Measurements from ENCODE around the gene TLE2.

DNA sequence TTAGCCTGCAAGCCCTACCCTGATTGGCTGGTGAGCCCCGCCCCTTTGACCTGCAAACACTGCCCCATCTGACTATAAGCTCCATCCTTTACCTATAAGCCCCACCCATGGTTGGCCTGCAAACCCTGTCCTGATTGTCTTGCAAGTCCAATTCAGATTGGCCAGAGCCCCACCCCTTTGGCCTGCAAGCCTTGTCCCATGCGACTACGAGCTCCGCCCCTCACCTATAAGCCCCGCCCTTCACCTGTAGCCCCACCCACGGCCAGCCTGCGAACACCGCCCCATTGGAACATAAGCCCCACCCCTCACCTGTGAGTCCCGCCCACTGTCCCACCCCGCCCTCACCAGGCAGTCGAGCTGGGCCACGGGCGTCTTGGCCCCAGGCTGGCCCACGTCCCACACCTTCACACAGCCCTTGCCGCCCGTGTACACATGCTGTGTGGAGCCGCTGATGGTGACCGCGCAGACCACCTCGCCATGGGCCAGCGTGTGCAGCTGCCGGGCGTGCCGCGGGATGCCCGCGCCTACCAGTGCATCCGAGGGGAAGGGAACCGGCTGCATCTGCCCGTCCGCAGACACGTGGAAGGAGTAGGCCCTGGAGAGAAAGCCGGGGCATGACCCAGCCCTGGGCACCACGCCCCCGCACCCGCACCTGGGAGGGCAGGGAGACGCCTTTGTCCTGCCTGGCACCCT lies 22.9 kb downstream of the TLE2 start:
- TF ChIP-seq, protein P1, sequence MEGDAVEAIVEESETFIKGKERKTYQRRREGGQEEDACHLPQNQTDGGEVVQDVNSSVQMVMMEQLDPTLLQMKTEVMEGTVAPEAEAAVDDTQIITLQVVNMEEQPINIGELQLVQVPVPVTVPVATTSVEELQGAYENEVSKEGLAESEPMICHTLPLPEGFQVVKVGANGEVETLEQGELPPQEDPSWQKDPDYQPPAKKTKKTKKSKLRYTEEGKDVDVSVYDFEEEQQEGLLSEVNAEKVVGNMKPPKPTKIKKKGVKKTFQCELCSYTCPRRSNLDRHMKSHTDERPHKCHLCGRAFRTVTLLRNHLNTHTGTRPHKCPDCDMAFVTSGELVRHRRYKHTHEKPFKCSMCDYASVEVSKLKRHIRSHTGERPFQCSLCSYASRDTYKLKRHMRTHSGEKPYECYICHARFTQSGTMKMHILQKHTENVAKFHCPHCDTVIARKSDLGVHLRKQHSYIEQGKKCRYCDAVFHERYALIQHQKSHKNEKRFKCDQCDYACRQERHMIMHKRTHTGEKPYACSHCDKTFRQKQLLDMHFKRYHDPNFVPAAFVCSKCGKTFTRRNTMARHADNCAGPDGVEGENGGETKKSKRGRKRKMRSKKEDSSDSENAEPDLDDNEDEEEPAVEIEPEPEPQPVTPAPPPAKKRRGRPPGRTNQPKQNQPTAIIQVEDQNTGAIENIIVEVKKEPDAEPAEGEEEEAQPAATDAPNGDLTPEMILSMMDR (IDR thresholded peaks at IDR 0.05) = no peak
- TF ChIP-seq POLR2A (IDR thresholded peaks at IDR 0.05) = no peak
